ENCODE measurements around the gene METTL9. TPM values are rescaled to one million over a fixed set of nuclear protein-coding genes. Genes with fewer than 3 reads are reported as not detected.

The METTL9 gene
- polyA plus RNA-seq, 3 donors, result 181 to 400 (median 373) TPM

DNA sequence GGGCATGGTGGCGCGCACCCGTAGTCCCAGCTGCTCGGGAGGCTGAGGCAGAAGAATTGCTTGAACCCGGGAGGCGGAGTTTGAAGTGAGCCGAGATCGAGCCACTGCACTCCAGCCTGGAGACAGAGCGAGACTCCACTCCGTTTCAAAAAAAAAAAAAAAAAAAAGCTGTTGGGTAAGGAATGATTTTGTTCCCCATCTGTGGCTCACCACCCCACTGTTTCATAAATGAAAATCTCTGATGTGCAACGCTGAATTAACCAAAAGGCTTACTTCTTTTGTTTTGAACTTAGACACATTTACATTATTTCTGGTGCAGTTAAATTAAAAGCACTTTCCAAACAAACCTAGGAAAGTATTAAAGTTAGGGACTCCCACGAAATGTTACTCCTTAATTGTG, 1.2 kb upstream of the METTL9 start:
- Histone ChIP-seq H3K79me2 (ENCODE audit: insufficient read depth, low read length) (peaks cover 64% of the 10 kb centered on the region), H3K36me3 (replicated peaks in 1 of 2; ENCODE audit: control insufficient read depth in 1 of 2, insufficient read depth in 2 of 2, low read length in 2 of 2) (no peaks in the 10 kb centered on the region), H3K4me3 (replicated peaks in 1 of 3; ENCODE audit: low read depth in 2 of 3, low read length in 3 of 3) (peak overlapping the region; percentile 83 to 98 (median 88)), H3K27ac (ENCODE audit: low read depth in 1 of 2, low read length in 2 of 2) (peak overlapping the region; percentile 96), H2AFZ (ENCODE audit: insufficient read depth, low read depth, low read length, poor library complexity, severe bottlenecking) (peak overlapping the region; percentile 91), H3K4me1 (ENCODE audit: control insufficient read depth in 1 of 2, insufficient read depth in 2 of 2, low read length in 2 of 2) (peaks cover 58 to 79% of the 10 kb centered on the region in 2 donors), H3K27me3 (ENCODE audit: control insufficient read depth in 2 of 2, insufficient read depth in 2 of 2, low read length in 2 of 2) (no peaks in the 10 kb centered on the region), H3K9ac (ENCODE audit: insufficient read depth, low read length, poor library complexity, severe bottlenecking) (peak overlapping the region; percentile 91), H3K9me3 (replicated peaks in 1 of 2; ENCODE audit: control insufficient read depth in 1 of 2, insufficient read depth in 1 of 2, low read length in 2 of 2) (no peaks in the 10 kb centered on the region), H4K20me1 (ENCODE audit: insufficient read depth, low read length) (peaks cover 17% of the 10 kb centered on the region), H3K4me2 (replicated peaks; ENCODE audit: extremely low read depth, low read length, poor library complexity, severe bottlenecking) (peak overlapping the region; percentile 84)
- Mint-ChIP-seq H3K27ac (peak overlapping the region; percentile 91 to 98 (median 96)), H3K4me1 (peaks cover 61% of the 10 kb centered on the region), H3K9me3 (no peaks in the 10 kb centered on the region), H3K4me3 (peak overlapping the region; percentile 86 to 89), H3K27me3 (ENCODE audit: low read depth in 3 of 3) (no peaks in the 10 kb centered on the region), H3K36me3 (peaks cover 0 to 4% of the 10 kb centered on the region in 2 donors)
- no peak for TF ChIP-seq CTCF (IDR thresholded peaks at IDR 0.05)
- 0% methylated on average over 1 of the region's 12 CpGs for WGBS (ENCODE audit: insufficient coverage)
- intact Hi-C loops (cut with micrococcal nuclease), result loop anchor here in 1 of 2 donors (10.0 kb wide), 1 partner anchor 597 kb away; no protein-coding TSS in a partner anchor
- peak in 1 of 3 donors; percentile 31 for DNase-seq

DNA sequence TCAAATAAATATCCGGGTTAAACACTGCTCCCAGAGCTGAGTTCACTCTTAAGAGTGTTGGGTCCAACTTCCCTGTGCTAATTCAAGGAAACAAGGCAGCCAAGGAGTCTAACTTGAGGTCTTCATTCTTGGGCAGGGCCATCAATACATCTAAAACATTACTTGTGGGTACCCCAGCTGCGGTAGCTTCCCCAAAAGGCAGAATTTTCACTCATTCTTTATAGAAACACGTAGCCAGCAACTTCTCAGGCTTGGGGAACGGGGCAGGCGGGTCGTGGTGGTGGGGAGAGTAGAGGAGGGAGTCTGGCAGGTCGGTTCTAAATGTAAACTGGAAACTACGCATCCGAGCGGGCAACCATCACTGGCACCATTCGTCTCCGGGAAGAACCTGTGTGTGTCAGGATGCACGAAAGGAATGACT, 666 bp upstream of the METTL9 start:
- WGBS (ENCODE audit: insufficient coverage), result 0% methylated on average over 8 of the region's 13 CpGs
- no peak for TF ChIP-seq CTCF (IDR thresholded peaks at IDR 0.05)
- Histone ChIP-seq H3K79me2 (ENCODE audit: insufficient read depth, low read length) (peaks cover 69% of the 10 kb centered on the region), H3K27ac (ENCODE audit: low read depth in 1 of 2, low read length in 2 of 2) (peak overlapping the region; percentile 96), H2AFZ (ENCODE audit: insufficient read depth, low read depth, low read length, poor library complexity, severe bottlenecking) (peak overlapping the region; percentile 91), H3K4me1 (ENCODE audit: control insufficient read depth in 1 of 2, insufficient read depth in 2 of 2, low read length in 2 of 2) (peaks cover 58 to 79% of the 10 kb centered on the region in 2 donors), H3K9ac (ENCODE audit: insufficient read depth, low read length, poor library complexity, severe bottlenecking) (peak overlapping the region; percentile 91), H4K20me1 (ENCODE audit: insufficient read depth, low read length) (peaks cover 17% of the 10 kb centered on the region), H3K27me3 (ENCODE audit: control insufficient read depth in 2 of 2, insufficient read depth in 2 of 2, low read length in 2 of 2) (no peaks in the 10 kb centered on the region), H3K4me3 (replicated peaks in 1 of 3; ENCODE audit: low read depth in 2 of 3, low read length in 3 of 3) (peak overlapping the region; percentile 83 to 98 (median 88)), H3K36me3 (replicated peaks in 1 of 2; ENCODE audit: control insufficient read depth in 1 of 2, insufficient read depth in 2 of 2, low read length in 2 of 2) (no peaks in the 10 kb centered on the region), H3K9me3 (replicated peaks in 1 of 2; ENCODE audit: control insufficient read depth in 1 of 2, insufficient read depth in 1 of 2, low read length in 2 of 2) (no peaks in the 10 kb centered on the region), H3K4me2 (replicated peaks; ENCODE audit: extremely low read depth, low read length, poor library complexity, severe bottlenecking) (peak overlapping the region; percentile 84)
- Mint-ChIP-seq H3K4me1 (peaks cover 61% of the 10 kb centered on the region), H3K27me3 (ENCODE audit: low read depth in 3 of 3) (no peaks in the 10 kb centered on the region), H3K4me3 (peak overlapping the region; percentile 86 to 89), H3K9me3 (no peaks in the 10 kb centered on the region), H3K36me3 (peaks cover 0 to 4% of the 10 kb centered on the region in 2 donors), H3K27ac (peak overlapping the region; percentile 91 to 98 (median 96))
- DNase-seq, result peak in 1 of 3 donors; percentile 31
- intact Hi-C loops (cut with micrococcal nuclease), result loop anchor here in 1 of 2 donors (10.0 kb wide), 1 partner anchor 596 kb away; no protein-coding TSS in a partner anchor

Data from CD14-positive monocyte (primary cell).